MCF 10A (cell line): ENCODE data around the gene IGFBP2. TPM values are rescaled to one million over a fixed set of nuclear protein-coding genes. Genes with fewer than 3 reads are reported as not detected.

Experiments
- BruUV-seq: library from RNA; stranded (reverse); fragments of 400-500 nt; replicated peaks from 2 replicates; lab custom pipeline; 2021; lab: Mats Ljungman, UMichigan
- CTCF ChIA-PET: fragments of 300-600 bp; sonication (Branson Sonifier 250); formaldehyde crosslinking; extraction: SDS; loops from one replicate; lab custom pipeline; 2021; ENCODE audit warnings: antibody characterized with exemption, inconsistent platforms; lab: Yijun Ruan, JAX
- POLR2A ChIA-PET: fragments of 300-600, 350-650 bp; sonication (Branson Sonifier 250); formaldehyde crosslinking; extraction: SDS; loops from one replicate; lab custom pipeline; 2020; ENCODE audit warnings: antibody characterized with exemption, inconsistent platforms; lab: Yijun Ruan, JAX
- DNase-seq: peaks from one replicate; pipeline ENCODE4 v3.0.0-alpha.2; 2018; ENCODE audit not compliant: unreplicated experiment
- H3K27ac Mint-ChIP-seq: one replicate; pipeline ENCODE4 v1.8.0; 2022; ENCODE audit warnings: mild to moderate bottlenecking, low read depth, mixed read lengths; ENCODE audit not compliant: unreplicated experiment
- H3K27me3 Mint-ChIP-seq: one replicate; pipeline ENCODE4 v1.8.0; 2022; ENCODE audit warnings: mixed read lengths; ENCODE audit not compliant: insufficient read depth, unreplicated experiment
- H3K36me3 Mint-ChIP-seq: one replicate; pipeline ENCODE4 v1.8.0; 2022; ENCODE audit warnings: mild to moderate bottlenecking, moderate library complexity, mixed read lengths; ENCODE audit not compliant: insufficient read depth, unreplicated experiment
- H3K4me1 Mint-ChIP-seq: one replicate; pipeline ENCODE4 v1.8.0; 2022; ENCODE audit warnings: mixed read lengths; ENCODE audit not compliant: insufficient read depth, unreplicated experiment
- H3K4me3 Mint-ChIP-seq: one replicate; pipeline ENCODE4 v1.8.0; 2022; ENCODE audit warnings: mild to moderate bottlenecking, moderate library complexity, mixed read lengths; ENCODE audit not compliant: unreplicated experiment
- H3K9me3 Mint-ChIP-seq: one replicate; pipeline ENCODE4 v1.8.0; 2022; ENCODE audit warnings: mixed read lengths; ENCODE audit not compliant: unreplicated experiment
- intact Hi-C: fragments of 100-400 bp; cut with micrococcal nuclease; formaldehyde crosslinking; loops from 2 replicates; pipeline ENCODE4 v1.14.1; 2022
- total RNA-seq: library from RNA; stranded (reverse); gene quantifications from 2 replicates; pipeline ENCODE4 v1.2.3, GENCODE V29; 2022
- TF ChIP-seq, protein P1 (sequence below): fragments of 200-600 bp; IDR thresholded peaks from one replicate; pipeline ENCODE4 v1.8.0; 2022; ENCODE audit warnings: antibody characterized with exemption, mild to moderate bottlenecking; ENCODE audit not compliant: unreplicated experiment

IGFBP2 gene
- total RNA-seq, 1 experiment from 2014 or later = 32.0 TPM

DNA sequence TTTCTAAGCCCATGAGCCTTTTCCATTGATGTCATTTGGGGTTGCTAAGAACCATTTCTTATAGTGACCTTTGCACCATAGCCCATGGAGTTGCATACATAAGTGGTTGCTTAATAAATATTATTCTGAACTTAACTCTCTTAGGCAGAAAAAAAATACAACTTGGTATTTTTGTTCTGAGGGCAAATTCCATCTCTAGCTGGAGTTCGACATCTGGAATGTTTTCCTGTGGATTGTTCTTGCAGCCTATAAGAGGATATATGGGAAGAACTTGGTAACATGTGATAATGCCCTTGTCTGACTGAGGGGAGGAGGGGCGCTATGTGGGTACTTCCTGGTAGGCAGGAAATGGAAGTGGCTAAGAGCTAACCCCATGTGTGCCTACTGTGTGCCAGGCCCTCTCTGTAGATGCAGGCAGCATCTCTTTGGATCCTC, 20.7 kb downstream of the IGFBP2 start:
- TF ChIP-seq, protein P1, sequence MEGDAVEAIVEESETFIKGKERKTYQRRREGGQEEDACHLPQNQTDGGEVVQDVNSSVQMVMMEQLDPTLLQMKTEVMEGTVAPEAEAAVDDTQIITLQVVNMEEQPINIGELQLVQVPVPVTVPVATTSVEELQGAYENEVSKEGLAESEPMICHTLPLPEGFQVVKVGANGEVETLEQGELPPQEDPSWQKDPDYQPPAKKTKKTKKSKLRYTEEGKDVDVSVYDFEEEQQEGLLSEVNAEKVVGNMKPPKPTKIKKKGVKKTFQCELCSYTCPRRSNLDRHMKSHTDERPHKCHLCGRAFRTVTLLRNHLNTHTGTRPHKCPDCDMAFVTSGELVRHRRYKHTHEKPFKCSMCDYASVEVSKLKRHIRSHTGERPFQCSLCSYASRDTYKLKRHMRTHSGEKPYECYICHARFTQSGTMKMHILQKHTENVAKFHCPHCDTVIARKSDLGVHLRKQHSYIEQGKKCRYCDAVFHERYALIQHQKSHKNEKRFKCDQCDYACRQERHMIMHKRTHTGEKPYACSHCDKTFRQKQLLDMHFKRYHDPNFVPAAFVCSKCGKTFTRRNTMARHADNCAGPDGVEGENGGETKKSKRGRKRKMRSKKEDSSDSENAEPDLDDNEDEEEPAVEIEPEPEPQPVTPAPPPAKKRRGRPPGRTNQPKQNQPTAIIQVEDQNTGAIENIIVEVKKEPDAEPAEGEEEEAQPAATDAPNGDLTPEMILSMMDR = no peak
- Mint-ChIP-seq H3K4me1 (peaks cover 19% of the 10 kb centered on the region), H3K27me3 (no peaks in the 10 kb centered on the region), H3K9me3 (no peaks in the 10 kb centered on the region), H3K36me3 (no peaks in the 10 kb centered on the region), H3K27ac (no peak overlapping the region), H3K4me3 (no peak overlapping the region)
- ChIA-PET CTCF (interaction anchor here (0.7 to 27.0 kb wide), 4 partner anchors 8 to 637 kb away, joined by 3 to 673 read pairs (median 28); no protein-coding TSS in a partner anchor), POLR2A (no interaction called here)
- no TSS peak for BruUV-seq
- intact Hi-C loops = no loop called here
- no peak for DNase-seq

DNA sequence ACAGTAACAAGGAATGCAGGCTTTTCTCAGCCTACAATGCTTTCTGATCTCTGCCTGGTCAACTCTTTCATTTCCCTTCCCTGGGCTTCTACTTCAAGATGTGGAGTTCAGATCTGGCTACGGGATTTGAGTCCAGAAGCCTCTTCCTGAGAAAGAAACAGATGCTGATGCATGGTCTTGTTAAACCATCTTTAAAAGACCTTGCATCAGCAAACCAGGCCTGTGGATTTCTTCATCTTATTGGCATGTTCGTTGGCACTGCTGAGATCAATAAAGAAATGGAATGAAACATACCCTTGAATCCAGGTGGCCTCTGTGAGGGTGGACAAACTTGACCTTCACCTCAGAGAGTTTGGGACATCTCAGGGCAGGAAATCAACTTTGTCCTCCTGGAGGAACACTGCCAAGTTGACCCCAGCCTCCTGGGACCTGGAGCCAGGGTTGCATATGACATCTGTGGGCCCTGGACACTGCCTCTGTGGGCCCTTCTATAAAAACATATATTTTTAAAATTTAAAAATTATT, 21.4 kb downstream of the IGFBP2 start:
- H3K4me1 Mint-ChIP-seq = peaks cover 25% of the 10 kb centered on the region
- TF ChIP-seq, protein P1 = no peak
- H3K27me3 Mint-ChIP-seq = no peaks in the 10 kb centered on the region
- ChIA-PET POLR2A (no interaction called here), CTCF (interaction anchor here (0.7 to 27.0 kb wide), 3 partner anchors 11 to 638 kb away, joined by 3 to 673 read pairs (median 52); no protein-coding TSS in a partner anchor)
- no peaks in the 10 kb centered on the region for H3K9me3 Mint-ChIP-seq
- H3K36me3 Mint-ChIP-seq = no peaks in the 10 kb centered on the region
- H3K4me3 Mint-ChIP-seq = no peak overlapping the region
- BruUV-seq = no TSS peak
- intact Hi-C loops = no loop called here
- no peak overlapping the region for H3K27ac Mint-ChIP-seq
- DNase-seq = no peak

DNA sequence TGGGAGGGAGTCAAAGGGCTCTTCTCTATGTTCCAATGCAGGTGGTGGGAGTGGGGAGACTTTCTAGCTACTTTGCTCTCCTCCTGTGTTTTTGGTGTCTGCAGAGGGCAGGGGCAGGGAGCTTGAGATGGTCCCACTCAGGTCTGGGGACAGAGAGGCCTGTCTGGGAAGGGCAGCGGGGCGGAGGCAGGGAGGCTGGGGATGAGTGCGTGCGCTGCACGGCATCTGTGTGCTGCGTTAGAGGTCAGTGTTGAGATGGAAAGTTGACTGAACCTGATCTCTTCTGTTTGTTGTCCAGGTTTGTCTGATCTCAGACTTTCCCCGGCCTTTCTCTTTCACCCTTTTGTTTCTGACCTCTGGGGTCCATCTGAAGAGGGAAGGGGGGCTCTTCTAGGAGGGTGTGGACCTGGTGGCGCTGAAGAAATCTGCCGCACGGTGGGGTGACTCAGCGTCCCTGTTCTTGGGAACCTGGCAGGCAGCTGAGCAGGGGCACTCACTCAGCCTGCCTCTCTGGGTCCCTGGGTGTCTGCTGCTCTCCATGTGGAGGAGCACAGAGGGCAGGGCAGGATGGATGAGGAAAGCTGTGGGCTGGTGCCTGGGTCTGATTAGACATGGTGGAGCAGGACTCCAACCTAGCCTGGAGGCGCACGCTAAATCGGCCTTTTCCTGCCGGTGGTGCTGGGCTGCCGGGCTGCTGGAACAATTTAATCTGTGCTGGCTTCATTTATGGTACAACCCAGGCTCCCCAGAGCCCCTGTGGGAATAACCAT, 24.1 kb downstream of the IGFBP2 start:
- Mint-ChIP-seq H3K4me1 (peaks cover 25% of the 10 kb centered on the region), H3K27me3 (no peaks in the 10 kb centered on the region), H3K9me3 (no peaks in the 10 kb centered on the region), H3K27ac (no peak overlapping the region), H3K4me3 (no peak overlapping the region), H3K36me3 (no peaks in the 10 kb centered on the region)
- BruUV-seq = no TSS peak
- TF ChIP-seq, protein P1 = no peak
- ChIA-PET CTCF (interaction anchor here (0.6 to 27.0 kb wide), 6 partner anchors 9 to 1246 kb away, joined by 3 to 673 read pairs (median 3); no protein-coding TSS in a partner anchor), POLR2A (interaction anchor here (0.6 to 1.1 kb wide), 2 partner anchors 9 to 247 kb away, joined by 3 read pairs; no protein-coding TSS in a partner anchor)
- intact Hi-C loops = no loop called here
- DNase-seq = no peak

DNA sequence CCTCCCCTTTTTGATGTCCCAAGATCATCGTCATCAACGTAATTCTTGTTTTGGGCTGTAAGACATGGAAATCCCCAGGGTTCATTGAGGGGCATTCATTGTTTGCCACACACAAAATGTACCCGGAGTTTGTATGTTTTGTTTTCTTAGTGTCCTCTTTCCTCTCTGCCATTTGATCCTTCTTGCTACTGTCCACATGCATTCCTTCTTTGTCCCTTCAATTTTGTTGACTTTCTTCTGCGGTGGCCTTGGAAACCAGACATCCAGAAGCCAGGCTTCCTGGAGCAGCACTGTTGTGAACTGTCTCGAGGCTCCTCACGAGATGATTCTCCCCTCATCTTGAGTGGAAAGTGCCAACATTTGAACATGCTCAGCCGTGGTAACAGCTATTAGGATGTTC, 24.8 kb downstream of the IGFBP2 start:
- H3K4me1 Mint-ChIP-seq = peaks cover 18% of the 10 kb centered on the region
- no peak overlapping the region for H3K4me3 Mint-ChIP-seq

More for the DNA sequence above, 24.8 kb downstream of the IGFBP2 start:
- CTCF ChIA-PET = interaction anchor here (0.7 to 27.0 kb wide), 3 partner anchors 8 to 848 kb away, joined by 3 to 673 read pairs (median 13); no protein-coding TSS in a partner anchor
- POLR2A ChIA-PET = interaction anchor here (0.9 to 2.0 kb wide), 2 partner anchors 121 to 138 kb away, joined by 3 to 7 read pairs; no protein-coding TSS in a partner anchor
- H3K9me3 Mint-ChIP-seq = no peaks in the 10 kb centered on the region
- no peak overlapping the region for H3K27ac Mint-ChIP-seq
- BruUV-seq = no TSS peak
- TF ChIP-seq, protein P1 = no peak
- intact Hi-C loops = no loop called here
- H3K36me3 Mint-ChIP-seq = no peaks in the 10 kb centered on the region
- no peaks in the 10 kb centered on the region for H3K27me3 Mint-ChIP-seq
- DNase-seq = no peak
